ENCODE measurements around the gene UMOD. TPM values are rescaled to one million over a fixed set of nuclear protein-coding genes. Genes with fewer than 3 reads are reported as not detected.

UMOD gene
- total and polyA plus RNA-seq, 2 donors (not counting 3 experiments of a cell fraction or from before 2014, with no cell fraction given) = not detected

- H3K36me3 ChIP-seq (ENCODE audit: control insufficient read depth in 2 of 2, extremely low read depth in 1 of 2, insufficient read depth in 2 of 2, low read length in 2 of 2) = no peaks in the 10 kb centered on the region
- H3K4me1 ChIP-seq (ENCODE audit: control insufficient read depth, extremely low read depth, insufficient read depth, low read length) = no peaks in the 10 kb centered on the region
- no peaks in the 10 kb centered on the region for H4K20me1 ChIP-seq (replicated peaks; ENCODE audit: control insufficient read depth, extremely low read depth, insufficient read depth, low read length)
- BruUV-seq (replicated peaks) = no TSS peak
- H3K79me2 ChIP-seq (ENCODE audit: control insufficient read depth, insufficient read depth, low read length) = no peaks in the 10 kb centered on the region
- dilution Hi-C loops (cut with MboI; ENCODE audit: extremely low pct_ligation_motif_present, low sequenced_read_pairs) = no loop called here
- no peaks in the 10 kb centered on the region for H3K9me1 ChIP-seq (replicated peaks; ENCODE audit: control insufficient read depth, extremely low read depth, insufficient read depth, low read length)
- no peak overlapping the region for H3K4me3 ChIP-seq (replicated peaks in 1 of 3; ENCODE audit: insufficient read depth in 1 of 3, low read depth in 1 of 3, low read length in 3 of 3)
- no peak overlapping the region for H3K4me2 ChIP-seq (ENCODE audit: insufficient read depth, low read length)
- TF ChIP-seq POLR2AphosphoS5 (IDR thresholded peaks at IDR 0.05; ENCODE audit: insufficient read depth, low read depth, low read length) = no peak
- TF ChIP-seq JUN (IDR thresholded peaks at IDR 0.05; ENCODE audit: borderline replicate concordance, insufficient read depth, insufficient read length, low read depth) = no peak
- TF ChIP-seq FOS (IDR thresholded peaks at IDR 0.05; ENCODE audit: borderline replicate concordance, insufficient read depth, low read length) = no peak
- no peak for TF ChIP-seq CTCF (IDR thresholded peaks at IDR 0.05; ENCODE audit: extremely low read depth in 1 of 2, insufficient read depth in 1 of 2, low read depth in 1 of 2, low read length in 2 of 2)
- TF ChIP-seq MAX (IDR thresholded peaks at IDR 0.05; ENCODE audit: insufficient read depth, insufficient read length) = no peak
- no peak for TF ChIP-seq MYC (IDR thresholded peaks at IDR 0.05; ENCODE audit: low read depth, low read length)
- TF ChIP-seq POLR2A (IDR thresholded peaks at IDR 0.05; ENCODE audit: low read depth, low read length) = no peak
- no peak for TF ChIP-seq EZH2 (IDR thresholded peaks at IDR 0.05; ENCODE audit: borderline replicate concordance, low read depth, low read length, severe bottlenecking)
- intact Hi-C loops (cut with micrococcal nuclease) = no loop called here
- DNase-seq (ENCODE audit: low read depth, low spot score) (no peak), FAIRE-seq (no peak)
- POLR2A ChIA-PET = no interaction called here
- H3K27me3 ChIP-seq (ENCODE audit: control insufficient read depth in 2 of 2, insufficient read depth in 2 of 2, low read length in 2 of 2) = no peaks in the 10 kb centered on the region
- no peaks in the 10 kb centered on the region for H3K9me3 ChIP-seq (replicated peaks; ENCODE audit: control insufficient read depth, insufficient read depth, low read length)
- no peak overlapping the region for H2AFZ ChIP-seq (ENCODE audit: low read depth, low read length)
- no peak overlapping the region for H3K9ac ChIP-seq (replicated peaks; ENCODE audit: extremely low read depth, insufficient read depth, low read length)
- CTCF ChIA-PET = no interaction called here
- no peak overlapping the region for H3K27ac ChIP-seq (ENCODE audit: insufficient read depth, low read depth, low read length)
These were observed 37.9 kb downstream of the UMOD start for GRCh38 chr16:20314575-20314974.
